Activated naive CD4-positive, alpha-beta T cell treated with anti-CD3 and anti-CD28 coated beads, Interleukin-2, amount 50 U/mL, for 24 hours (primary cell): ENCODE data around the gene R3HCC1L.

Source experiments
- H3K27ac Mint-ChIP-seq: one replicate; pipeline ENCODE4 v1.8.0; 2021; ENCODE audit warnings: mild to moderate bottlenecking, mixed read lengths
- H3K27me3 Mint-ChIP-seq: one replicate; pipeline ENCODE4 v1.8.0; 2021; ENCODE audit warnings: mixed read lengths
- H3K36me3 Mint-ChIP-seq: one replicate; pipeline ENCODE4 v1.8.0; 2021; ENCODE audit warnings: mixed read lengths
- H3K4me1 Mint-ChIP-seq: one replicate; pipeline ENCODE4 v1.8.0; 2021; ENCODE audit warnings: mixed read lengths
- H3K4me3 Mint-ChIP-seq: one replicate; pipeline ENCODE4 v1.8.0; 2021; ENCODE audit warnings: mild to moderate bottlenecking, mixed read lengths
- H3K9me3 Mint-ChIP-seq: one replicate; pipeline ENCODE4 v1.8.0; 2021; ENCODE audit warnings: mixed read lengths

Gene R3HCC1L

GRCh38 chr10:98253499-98253898 is 119.0 kb downstream of the R3HCC1L start:
- H3K9me3 Mint-ChIP-seq, result no peaks in the 10 kb centered on the region
- no peak overlapping the region for H3K27ac Mint-ChIP-seq
- no peaks in the 10 kb centered on the region for H3K4me1 Mint-ChIP-seq
- no peak overlapping the region for H3K4me3 Mint-ChIP-seq
- no peaks in the 10 kb centered on the region for H3K27me3 Mint-ChIP-seq
- peaks cover 15% of the 10 kb centered on the region for H3K36me3 Mint-ChIP-seq

GRCh38 chr10:98254234-98254974 is 119.9 kb downstream of the R3HCC1L start:
- no peak overlapping the region for H3K4me3 Mint-ChIP-seq
- H3K4me1 Mint-ChIP-seq, result no peaks in the 10 kb centered on the region
- H3K9me3 Mint-ChIP-seq, result no peaks in the 10 kb centered on the region
- peak overlapping the region; percentile 26 for H3K27ac Mint-ChIP-seq
- peaks cover 15% of the 10 kb centered on the region for H3K36me3 Mint-ChIP-seq
- no peaks in the 10 kb centered on the region for H3K27me3 Mint-ChIP-seq

- H3K9me3 Mint-ChIP-seq, result no peaks in the 10 kb centered on the region
Measured at GRCh38 chr10:98255146-98255877, 120.9 kb downstream of the R3HCC1L start.

GRCh38 chr10:98256692-98257091 is 122.2 kb downstream of the R3HCC1L start:
- H3K4me3 Mint-ChIP-seq, result no peak overlapping the region
- peaks cover 8% of the 10 kb centered on the region for H3K36me3 Mint-ChIP-seq
- H3K27ac Mint-ChIP-seq, result no peak overlapping the region
- H3K9me3 Mint-ChIP-seq, result no peaks in the 10 kb centered on the region
- H3K27me3 Mint-ChIP-seq, result no peaks in the 10 kb centered on the region
- H3K4me1 Mint-ChIP-seq, result no peaks in the 10 kb centered on the region

More at GRCh38 chr10:98255146-98255877, 120.9 kb downstream of the R3HCC1L start:
- Mint-ChIP-seq H3K4me1 (no peaks in the 10 kb centered on the region), H3K36me3 (peaks cover 8% of the 10 kb centered on the region), H3K27me3 (no peaks in the 10 kb centered on the region), H3K4me3 (no peak overlapping the region), H3K27ac (no peak overlapping the region)

- Mint-ChIP-seq H3K4me3 (no peak overlapping the region), H3K9me3 (no peaks in the 10 kb centered on the region), H3K27ac (no peak overlapping the region), H3K27me3 (no peaks in the 10 kb centered on the region), H3K36me3 (peaks cover 8% of the 10 kb centered on the region), H3K4me1 (no peaks in the 10 kb centered on the region)
Measured at GRCh38 chr10:98257198-98257597, 122.7 kb downstream of the R3HCC1L start.

- Mint-ChIP-seq H3K9me3 (no peaks in the 10 kb centered on the region), H3K27ac (no peak overlapping the region), H3K4me1 (no peaks in the 10 kb centered on the region), H3K4me3 (no peak overlapping the region), H3K27me3 (no peaks in the 10 kb centered on the region), H3K36me3 (peaks cover 8% of the 10 kb centered on the region)
Measured at GRCh38 chr10:98257961-98258360, 123.5 kb downstream of the R3HCC1L start.

GRCh38 chr10:98258683-98259454 is 124.4 kb downstream of the R3HCC1L start:
- Mint-ChIP-seq H3K36me3 (peaks cover 8% of the 10 kb centered on the region), H3K9me3 (no peaks in the 10 kb centered on the region), H3K4me3 (no peak overlapping the region), H3K4me1 (no peaks in the 10 kb centered on the region), H3K27ac (no peak overlapping the region), H3K27me3 (no peaks in the 10 kb centered on the region)

DNA sequence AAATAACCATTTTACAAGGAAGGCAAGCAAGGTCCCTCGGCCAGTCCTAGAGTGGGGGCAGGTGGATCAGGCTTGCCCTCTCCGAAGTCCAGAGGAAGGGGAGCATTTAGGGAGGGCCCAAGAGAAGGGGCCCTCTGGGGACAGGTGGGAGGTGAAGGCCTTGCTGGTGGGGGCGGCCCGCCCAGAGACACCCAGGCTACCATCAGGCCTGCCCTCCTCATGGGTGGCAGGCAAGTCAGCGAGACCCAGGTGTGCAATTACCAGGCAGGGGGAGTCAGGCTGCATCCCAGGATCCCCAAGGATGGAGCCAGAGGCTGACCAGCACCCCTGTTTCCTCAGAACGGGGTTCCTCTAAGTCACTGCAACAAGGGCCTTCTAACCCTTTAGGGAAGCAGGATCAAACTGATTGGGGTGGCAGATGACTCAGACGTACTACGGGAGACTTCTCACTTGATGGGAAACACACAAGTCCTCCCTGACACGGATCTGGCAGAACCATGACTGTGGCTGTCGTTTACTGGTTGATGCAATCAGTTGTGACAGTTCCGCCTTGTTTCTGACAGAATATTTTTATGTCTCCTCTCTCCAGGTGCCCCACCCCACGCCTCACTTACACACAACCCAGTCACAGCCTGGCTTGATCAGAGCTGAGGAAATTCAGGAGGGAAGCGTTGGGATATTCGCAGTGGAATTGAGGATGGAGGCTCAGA is 125.3 kb downstream of the R3HCC1L start:
- Mint-ChIP-seq H3K27me3 (no peaks in the 10 kb centered on the region), H3K4me3 (no peak overlapping the region), H3K36me3 (peaks cover 8% of the 10 kb centered on the region), H3K27ac (no peak overlapping the region), H3K9me3 (no peaks in the 10 kb centered on the region), H3K4me1 (no peaks in the 10 kb centered on the region)

GRCh38 chr10:98260350-98260749 is 125.9 kb downstream of the R3HCC1L start:
- Mint-ChIP-seq H3K27ac (no peak overlapping the region), H3K4me1 (no peaks in the 10 kb centered on the region), H3K27me3 (no peaks in the 10 kb centered on the region), H3K4me3 (no peak overlapping the region), H3K36me3 (peaks cover 8% of the 10 kb centered on the region), H3K9me3 (no peaks in the 10 kb centered on the region)

DNA sequence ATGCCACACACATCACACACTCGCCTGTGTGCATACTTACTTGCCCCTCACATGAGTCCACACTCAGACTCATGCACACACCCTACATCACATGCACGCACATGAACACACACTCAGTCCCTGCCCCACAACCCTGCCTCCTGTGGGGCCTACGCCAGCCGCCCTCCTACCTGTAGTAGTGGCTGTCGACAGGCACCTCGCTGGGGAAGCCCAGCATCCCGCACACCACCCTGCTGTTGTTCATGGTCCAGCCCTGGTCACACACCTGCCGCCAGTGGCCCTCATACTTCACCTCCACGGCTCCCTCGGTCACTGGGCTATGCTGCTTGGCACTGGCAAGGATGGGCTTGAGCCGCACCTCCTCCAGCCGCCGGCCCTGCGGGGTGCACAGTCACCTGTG is 126.3 kb downstream of the R3HCC1L start:
- H3K4me3 Mint-ChIP-seq, result no peak overlapping the region
- peaks cover 8% of the 10 kb centered on the region for H3K36me3 Mint-ChIP-seq
- no peaks in the 10 kb centered on the region for H3K4me1 Mint-ChIP-seq
- no peaks in the 10 kb centered on the region for H3K9me3 Mint-ChIP-seq
- H3K27me3 Mint-ChIP-seq, result peaks cover under 1% of the 10 kb centered on the region
- H3K27ac Mint-ChIP-seq, result no peak overlapping the region

DNA sequence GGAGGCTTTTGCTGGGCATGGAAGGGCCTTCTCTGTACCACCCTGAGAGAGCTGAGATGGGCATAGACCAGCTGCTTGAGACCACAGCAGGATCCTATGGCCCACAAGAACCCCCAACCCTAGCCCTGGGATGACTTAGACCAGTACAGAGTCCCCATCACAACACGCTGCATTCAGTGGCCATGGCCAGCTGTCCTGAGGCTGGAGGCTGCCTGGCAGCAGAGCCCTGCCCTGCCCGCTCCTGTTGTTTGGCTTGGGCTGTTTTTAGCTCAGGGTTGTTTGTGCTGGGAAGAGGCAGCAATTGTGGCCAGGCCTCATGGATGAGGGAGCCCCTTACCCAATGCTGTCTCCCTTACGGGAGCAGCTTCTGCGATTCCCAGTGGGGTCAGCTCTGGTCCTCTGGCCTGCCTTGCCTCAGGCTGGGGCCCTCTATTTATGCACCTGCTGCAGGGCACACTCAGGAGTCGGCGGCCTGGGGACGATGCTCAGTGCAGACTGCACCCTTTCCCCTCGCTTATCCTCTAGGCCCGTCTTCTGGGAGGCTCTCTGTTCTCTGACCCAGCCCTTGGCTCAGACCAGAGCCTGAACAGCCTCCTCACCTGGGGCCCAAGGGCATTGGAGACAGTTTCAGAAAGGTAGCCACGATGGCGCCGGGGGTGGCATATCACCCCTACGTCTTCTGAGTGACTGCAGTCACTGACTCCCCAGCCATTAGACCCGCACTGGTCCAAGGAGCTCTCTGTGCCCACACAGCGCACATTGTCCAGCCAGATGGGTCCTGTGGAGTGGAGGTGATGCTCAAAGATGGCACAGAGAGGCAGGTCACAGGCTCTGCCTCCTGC is 127.2 kb downstream of the R3HCC1L start:
- peaks cover 7% of the 10 kb centered on the region for H3K27me3 Mint-ChIP-seq
- H3K9me3 Mint-ChIP-seq, result no peaks in the 10 kb centered on the region
- H3K27ac Mint-ChIP-seq, result no peak overlapping the region
- H3K4me1 Mint-ChIP-seq, result no peaks in the 10 kb centered on the region
- H3K36me3 Mint-ChIP-seq, result peaks cover 2% of the 10 kb centered on the region
- no peak overlapping the region for H3K4me3 Mint-ChIP-seq

GRCh38 chr10:98262571-98262970 is 128.1 kb downstream of the R3HCC1L start:
- H3K4me1 Mint-ChIP-seq, result no peaks in the 10 kb centered on the region
- no peaks in the 10 kb centered on the region for H3K9me3 Mint-ChIP-seq
- H3K27ac Mint-ChIP-seq, result no peak overlapping the region
- H3K27me3 Mint-ChIP-seq, result peaks cover 13% of the 10 kb centered on the region
- H3K36me3 Mint-ChIP-seq, result peaks cover 2% of the 10 kb centered on the region
- no peak overlapping the region for H3K4me3 Mint-ChIP-seq

- H3K4me3 Mint-ChIP-seq, result no peak overlapping the region
- peaks cover 16% of the 10 kb centered on the region for H3K27me3 Mint-ChIP-seq
- peaks cover 2% of the 10 kb centered on the region for H3K36me3 Mint-ChIP-seq
- H3K27ac Mint-ChIP-seq, result no peak overlapping the region
- H3K4me1 Mint-ChIP-seq, result no peaks in the 10 kb centered on the region
- H3K9me3 Mint-ChIP-seq, result no peaks in the 10 kb centered on the region
Measured at GRCh38 chr10:98263088-98263487, 128.6 kb downstream of the R3HCC1L start.

DNA sequence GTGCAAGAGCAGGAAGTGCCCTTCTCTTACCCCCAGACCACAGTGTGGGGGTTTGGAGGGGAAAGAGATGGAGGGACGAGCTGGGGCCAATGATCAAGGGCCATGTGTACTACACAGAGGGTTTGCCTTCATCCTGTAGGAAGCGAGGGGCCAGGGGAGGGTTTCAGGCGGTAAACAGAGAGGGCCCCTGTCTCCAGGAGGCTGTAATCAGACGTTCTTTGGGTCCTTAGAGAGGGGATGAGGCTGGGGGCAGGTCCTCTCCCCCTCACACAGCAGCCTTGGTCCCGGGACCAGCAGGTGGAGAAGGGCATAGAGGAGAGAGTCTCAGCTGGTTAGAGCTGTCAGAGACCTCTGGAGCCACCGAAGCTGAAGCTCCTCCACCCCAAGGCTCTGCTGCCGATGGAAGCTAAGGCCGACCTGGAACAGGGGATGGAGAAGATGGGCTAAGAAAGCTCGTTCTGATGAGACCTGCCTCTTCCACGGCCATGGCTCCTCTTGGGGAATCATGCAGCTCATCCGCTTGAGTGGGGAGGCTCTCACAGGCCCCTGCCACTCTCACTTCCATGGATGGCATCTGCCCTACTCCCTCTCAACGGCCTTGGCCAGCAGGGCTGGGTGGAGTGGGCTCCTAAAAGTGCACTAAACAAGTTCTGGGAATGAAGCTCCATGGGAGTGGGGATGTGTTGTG is 130.1 kb downstream of the R3HCC1L start:
- Mint-ChIP-seq H3K27ac (no peak overlapping the region), H3K27me3 (peaks cover 21% of the 10 kb centered on the region), H3K4me3 (no peak overlapping the region), H3K36me3 (peaks cover 2% of the 10 kb centered on the region), H3K9me3 (no peaks in the 10 kb centered on the region), H3K4me1 (no peaks in the 10 kb centered on the region)
